Renal cortical epithelial cell (primary cell): ENCODE measurements around the gene AATF. TPM values are rescaled to one million over a fixed set of nuclear protein-coding genes. Genes with fewer than 3 reads are reported as not detected.

ENCODE experiments used
- total RNA-seq: library from RNA; depleted of rRNA; stranded (reverse); fragments of >200 nt; gene quantifications from 2 replicates; pipeline ENCODE4 v1.2.3, GENCODE V29; 2014

AATF gene
- total RNA-seq, 1 donor from 2014 or later: 43.8 TPM

Other genes starting within 250 kb of the AATF start
- 1.7 and 14.5 TPM in 2 replicates for gene LHX1, start 11.5 kb upstream of the AATF start, total RNA-seq